HepG2 (cell line): ENCODE measurements around the gene KLHL17. TPM values are rescaled to one million over a fixed set of nuclear protein-coding genes. Genes with fewer than 3 reads are reported as not detected.

Source experiments
- DR1 ChIP-seq: sonication (generic); formaldehyde crosslinking; IDR thresholded peaks from 2 replicates; pipeline ENCODE4 v1.8.0; 2021; ENCODE audit warnings: mild to moderate bottlenecking, missing genetic modification reagents, inconsistent platforms
- HDAC1 ChIP-seq: sonication (generic); formaldehyde crosslinking; IDR thresholded peaks from 2 replicates; pipeline ENCODE4 v1.5.1; 2020; ENCODE audit warnings: mild to moderate bottlenecking, missing genetic modification reagents
- ISL2 ChIP-seq: sonication (generic); formaldehyde crosslinking; IDR thresholded peaks from 2 replicates; pipeline ENCODE4 v1.5.0; 2020; ENCODE audit warnings: missing genetic modification reagents
- JDP2 ChIP-seq: sonication (generic); formaldehyde crosslinking; IDR thresholded peaks from 2 replicates; pipeline ENCODE4 v1.8.1; 2022; ENCODE audit warnings: missing genetic modification reagents, borderline replicate concordance
- LCORL ChIP-seq, 2 experiments: fragments of 450-650 bp in 1 of 2; sonication (generic) in 1 of 2; formaldehyde crosslinking in 1 of 2; IDR thresholded peaks; 2 replicates each; pipeline versions ENCODE4 v1.5.0 to v1.6.1; 2017 to 2020; ENCODE audit warnings: antibody characterized with exemption in 1 of 2, missing genetic modification reagents in 1 of 2
- MAX ChIP-seq: IDR thresholded peaks from 2 replicates; pipeline ENCODE4 v1.6.1; 2012; ENCODE audit warnings: inconsistent platforms
- MLXIP ChIP-seq: sonication (generic); formaldehyde crosslinking; IDR thresholded peaks from 2 replicates; pipeline ENCODE4 v1.9.0; 2021; ENCODE audit warnings: missing genetic modification reagents, borderline replicate concordance
- POGK ChIP-seq: sonication (generic); formaldehyde crosslinking; conservative IDR thresholded peaks from 2 replicates; pipeline ENCODE4 v1.8.0; 2022; ENCODE audit warnings: mild to moderate bottlenecking, moderate library complexity, missing genetic modification reagents
- PRPF4 ChIP-seq: fragments of 200-400 bp; formaldehyde crosslinking; IDR thresholded peaks from 2 replicates; pipeline ENCODE4 v1.6.1; 2016; ENCODE audit warnings: low read length, low read depth; ENCODE audit not compliant: poor library complexity, severe bottlenecking
- RFXAP ChIP-seq: sonication (generic); formaldehyde crosslinking; IDR thresholded peaks from 2 replicates; pipeline ENCODE4 v1.4.0; 2020; ENCODE audit warnings: missing genetic modification reagents, borderline replicate concordance
- RXRB ChIP-seq: IDR thresholded peaks from 2 replicates; pipeline ENCODE4 v1.6.1; 2016; ENCODE audit warnings: borderline replicate concordance, missing genetic modification reagents, missing compliant biosample characterization
- SOX6 ChIP-seq, 2 experiments: fragments of 450-650 bp in 1 of 2; sonication (generic) in 1 of 2; formaldehyde crosslinking in 1 of 2; IDR thresholded peaks; 2 replicates each; pipeline versions ENCODE4 v1.4.0 to v1.6.1; 2017 to 2020; ENCODE audit warnings: antibody characterized with exemption in 1 of 2, mild to moderate bottlenecking in 1 of 2, missing genetic modification reagents in 1 of 2
- SP140L ChIP-seq: sonication (generic); formaldehyde crosslinking; IDR thresholded peaks from 2 replicates; pipeline ENCODE4 v1.4.0; 2020; ENCODE audit warnings: missing genetic modification reagents, borderline replicate concordance
- TARDBP ChIP-seq: sonication (generic); formaldehyde crosslinking; IDR thresholded peaks from 2 replicates; pipeline ENCODE4 v1.8.0; 2022; ENCODE audit warnings: mild to moderate bottlenecking, missing genetic modification reagents
- TBX2 ChIP-seq: sonication (generic); formaldehyde crosslinking; IDR thresholded peaks from 2 replicates; pipeline ENCODE4 v1.5.0; 2020; ENCODE audit warnings: missing genetic modification reagents, mild to moderate bottlenecking, borderline replicate concordance
- ZNF451 ChIP-seq: sonication (generic); formaldehyde crosslinking; IDR thresholded peaks from 2 replicates; pipeline ENCODE4 v1.5.0; 2020; ENCODE audit warnings: mild to moderate bottlenecking, missing genetic modification reagents
- ZNF549 ChIP-seq: sonication (generic); formaldehyde crosslinking; IDR thresholded peaks from 2 replicates; pipeline ENCODE4 v1.5.0; 2020; ENCODE audit warnings: missing genetic modification reagents
- ZNF687 ChIP-seq: sonication (generic); formaldehyde crosslinking; IDR thresholded peaks from 2 replicates; pipeline ENCODE4 v1.5.1; 2020; ENCODE audit warnings: mild to moderate bottlenecking, missing genetic modification reagents, moderate library complexity
- ZSCAN25 ChIP-seq: sonication (generic); formaldehyde crosslinking; IDR thresholded peaks from 2 replicates; pipeline ENCODE4 v1.8.0; 2022; ENCODE audit warnings: mild to moderate bottlenecking, missing genetic modification reagents
- polyA plus RNA-seq, 8 experiments: library from polyadenylated mRNA; depleted of rRNA in 3 of 8; stranded (reverse) in 7 of 8; unstranded in 1 of 8; fragments of >200 nt; fragmentation: Illumina TruSeq in 4 of 8; extraction: Trizol in 4 of 8; gene quantifications; 2 replicates each; pipeline versions ENCODE4 v1.2.1 to v1.2.3, GENCODE V29; 2011 to 2016; ENCODE audit warnings: low read depth in 4 of 8, missing spikeins in 1 of 8, mixed read lengths in 1 of 8; ENCODE audit not compliant: insufficient read depth in 1 of 8
- total RNA-seq, 5 experiments: library from RNA; depleted of rRNA; stranded (reverse); fragments of >200 nt; fragmentation: Illumina TruSeq; extraction: Trizol; gene quantifications; 2 replicates each; pipeline ENCODE4 v1.2.3, GENCODE V29; 2016; ENCODE audit warnings: low read depth in 1 of 5

Gene KLHL17
- total and polyA plus RNA-seq, 2 of the 13 experiments (the other 11 are each of a cell fraction or from before 2014, with no cell fraction given) = 9.3 to 24.7 TPM

GRCh38 chr1:995665-996633 lies 35.6 kb downstream of the KLHL17 start (continued):
- no peak for TF ChIP-seq DR1 (CRISPR knock-in tag)
- TF ChIP-seq TBX2 (CRISPR knock-in tag) = peak; percentile 35; the same call in 1 of the 2 replicates
- TF ChIP-seq ZSCAN25 = peak; percentile 46; the same call in 1 of the 2 replicates
- TF ChIP-seq SP140L = no peak
- TF ChIP-seq RXRB (CRISPR knock-in tag) = peak; percentile 38; the same call in 1 of the 2 replicates
- TF ChIP-seq MLXIP (CRISPR knock-in tag) = no peak
- no peak for TF ChIP-seq RFXAP (CRISPR knock-in tag)
- no peak for TF ChIP-seq PRPF4
- TF ChIP-seq POGK (CRISPR knock-in tag) = no peak
- no peak for TF ChIP-seq ZNF549
- peak; percentile 71; the same call in 1 of the 2 replicates for TF ChIP-seq TARDBP (CRISPR knock-in tag)
- no peak for TF ChIP-seq SOX6 (IDR thresholded peaks at IDR 0.05)
- peak; percentile 39; the same call in 1 of the 2 replicates for TF ChIP-seq SOX6 (CRISPR knock-in tag; IDR thresholded peaks at IDR 0.05)
- TF ChIP-seq MAX = peak; percentile 40; the same call in 1 of the 2 replicates
- TF ChIP-seq LCORL (IDR thresholded peaks at IDR 0.05) = no peak
- TF ChIP-seq LCORL (CRISPR knock-in tag; IDR thresholded peaks at IDR 0.05) = peak; percentile 56; the same call in 1 of the 2 replicates
- no peak for TF ChIP-seq ISL2 (CRISPR knock-in tag)
- TF ChIP-seq ZNF687 = peak; percentile 58
- no peak for TF ChIP-seq ZNF451 (CRISPR knock-in tag)
- TF ChIP-seq JDP2 (CRISPR knock-in tag) = no peak
- peak; percentile 33; the same call in 1 of the 2 replicates for TF ChIP-seq HDAC1 (CRISPR knock-in tag)
